Upper lobe of left lung (tissue), 6 donors: ENCODE results near the gene SERINC5. TPM values are rescaled to one million over a fixed set of nuclear protein-coding genes. Genes with fewer than 3 reads are reported as not detected.
A peak's percentile ranks its signal among the peaks of the same experiment; 100 is the strongest.

Experiments used
- ATAC-seq, 2 donors: fragments of 200-7000 bp; cut with Tn5 transposase; one replicate each; pipeline ENCODE4 v1.9.1; 2022; ENCODE audit warnings: mild to moderate bottlenecking in 2 of 2, moderate library complexity in 2 of 2; ENCODE audit not compliant: low FRiP score in 2 of 2
- DNase-seq, 2 donors: peaks; one replicate each; pipeline ENCODE4 v3.0.0-alpha.2; 2019 to 2020
- H3K27ac ChIP-seq, 4 donors: fragments of 200-600 bp; sonication (generic); one replicate each; pipeline ENCODE4 v1.5.1; 2016 to 2019
- H3K27me3 ChIP-seq, 4 donors: fragments of 200-600 bp; sonication (generic); one replicate each; pipeline ENCODE4 v1.5.1; 2017 to 2019
- H3K36me3 ChIP-seq, 4 donors: fragments of 200-600 bp; sonication (generic); one replicate each; pipeline ENCODE4 v1.5.1; 2016 to 2019
- H3K4me1 ChIP-seq, 4 donors: fragments of 200-600 bp; sonication (generic); one replicate each; pipeline ENCODE4 v1.5.1; 2018 to 2019
- H3K4me3 ChIP-seq, 4 donors: fragments of 200-600 bp; sonication (generic); one replicate each; pipeline ENCODE4 v1.5.1; 2017 to 2019; ENCODE audit warnings: mild to moderate bottlenecking in 2 of 4, moderate library complexity in 1 of 4
- H3K9me3 ChIP-seq, 4 donors: fragments of 200-600 bp; sonication (generic); one replicate each; pipeline ENCODE4 v1.5.1; 2018 to 2019
- CTCF ChIP-seq, 6 experiments: fragments of 450-650 bp in 4 of 6; fragments of 200-600 bp in 2 of 6; sonication (generic) in 2 of 6; IDR thresholded peaks; one replicate each; pipeline ENCODE4 v1.5.1; 2016 to 2019; ENCODE audit warnings: antibody characterized with exemption in 6 of 6
- EP300 ChIP-seq, 4 donors: sonication (generic); formaldehyde crosslinking; IDR thresholded peaks; one replicate each; pipeline ENCODE4 v1.5.1; 2017; ENCODE audit warnings: antibody characterized with exemption in 4 of 4, control low read depth in 2 of 4
- POLR2A ChIP-seq, 4 donors: fragments of 450-650 bp; IDR thresholded peaks; one replicate each; pipeline ENCODE4 v1.5.1; 2016 to 2017; ENCODE audit warnings: antibody characterized with exemption in 4 of 4, mild to moderate bottlenecking in 2 of 4
- POLR2AphosphoS5 ChIP-seq, 2 donors: sonication (generic); formaldehyde crosslinking; IDR thresholded peaks; one replicate each; pipeline ENCODE4 v1.5.1; 2017; ENCODE audit warnings: antibody characterized with exemption in 2 of 2
- WGBS, 2 donors: methylation state at CpG; one replicate each; pipeline ENCODE4 v1.1.5; 2017 to 2018; 5-methylcytosine and 5-hydroxymethylcytosine counted together
- total RNA-seq, 6 donors: library from RNA; depleted of rRNA in 4 of 6; stranded (reverse); fragments of >200 nt in 4 of 6; gene quantifications; one replicate each; pipeline versions ENCODE4 v1.1.0 to v1.2.1, GENCODE V29; 2016 to 2021
- donor health status: DM: no; HTN: no; CAD: no; lungs with moderate emphysema.
- donor health status: DM: no; HTN: yes; CAD: no; lungs with severe emphysema.

The SERINC5 gene
- total RNA-seq, 6 donors from 2014 or later: 27.3 to 62.4 (median 41.3) TPM

- DNase-seq (no peak), ATAC-seq (no peak)
- H3K4me1 ChIP-seq: peaks cover 13 to 54% (median 32%) of the 10 kb centered on the region in 4 donors
- H3K36me3 ChIP-seq: no peaks in the 10 kb centered on the region
- no peaks in the 10 kb centered on the region for H3K9me3 ChIP-seq
- WGBS, 2 donors: 41 to 72% methylated on average over 8 of the region's 8 CpGs
- no peaks in the 10 kb centered on the region for H3K27me3 ChIP-seq
- H3K27ac ChIP-seq: peak overlapping the region in 3 of 4 donors; percentile 52 to 61 (median 52)
- peak overlapping the region in 1 of 4 donors; percentile 29 for H3K4me3 ChIP-seq
- TF ChIP-seq EP300 (IDR thresholded peaks at IDR 0.05) (no peak), POLR2AphosphoS5 (IDR thresholded peaks at IDR 0.05) (no peak), CTCF (IDR thresholded peaks at IDR 0.05) (no peak), POLR2A (IDR thresholded peaks at IDR 0.05) (no peak)
These were observed 39.8 kb downstream of the SERINC5 start for GRCh38 chr5:80216096-80216495.

- Histone ChIP-seq H3K27ac (peak overlapping the region in 2 of 4 donors; percentile 52), H3K36me3 (no peaks in the 10 kb centered on the region), H3K27me3 (no peaks in the 10 kb centered on the region), H3K4me3 (no peak overlapping the region), H3K4me1 (peaks cover 13 to 51% (median 31%) of the 10 kb centered on the region in 4 donors), H3K9me3 (no peaks in the 10 kb centered on the region)
- WGBS, 2 donors: 45 to 63% methylated on average over 4 of the region's 4 CpGs
- DNase-seq: no peak
- no peak for ATAC-seq
- TF ChIP-seq EP300 (IDR thresholded peaks at IDR 0.05) (no peak), POLR2A (IDR thresholded peaks at IDR 0.05) (no peak), CTCF (IDR thresholded peaks at IDR 0.05) (no peak), POLR2AphosphoS5 (IDR thresholded peaks at IDR 0.05) (no peak)
These were observed 40.3 kb downstream of the SERINC5 start for GRCh38 chr5:80215523-80215922.

GRCh38 chr5:80213466-80213865 lies 42.4 kb downstream of the SERINC5 start:
- TF ChIP-seq EP300 (IDR thresholded peaks at IDR 0.05) (no peak), CTCF (IDR thresholded peaks at IDR 0.05) (no peak), POLR2A (IDR thresholded peaks at IDR 0.05) (no peak), POLR2AphosphoS5 (IDR thresholded peaks at IDR 0.05) (no peak)
- H3K9me3 ChIP-seq: no peaks in the 10 kb centered on the region
- peaks cover 13 to 41% (median 26%) of the 10 kb centered on the region in 4 donors for H3K4me1 ChIP-seq
- ATAC-seq (peak in 1 of 2 donors; percentile 60), DNase-seq (no peak)
- no peak overlapping the region for H3K4me3 ChIP-seq
- no peaks in the 10 kb centered on the region for H3K27me3 ChIP-seq
- H3K36me3 ChIP-seq: no peaks in the 10 kb centered on the region
- 43 to 49% methylated on average over 3 of the region's 3 CpGs for WGBS, 2 donors
- H3K27ac ChIP-seq: no peak overlapping the region

GRCh38 chr5:80212171-80212667 lies 43.6 kb downstream of the SERINC5 start:
- H3K4me3 ChIP-seq: no peak overlapping the region
- no peaks in the 10 kb centered on the region for H3K9me3 ChIP-seq
- H3K27ac ChIP-seq: no peak overlapping the region
- H3K27me3 ChIP-seq: no peaks in the 10 kb centered on the region
- no peak for TF ChIP-seq CTCF (IDR thresholded peaks at IDR 0.05)
- no peak for TF ChIP-seq POLR2AphosphoS5 (IDR thresholded peaks at IDR 0.05)
- TF ChIP-seq EP300 (IDR thresholded peaks at IDR 0.05): no peak
- no peak for TF ChIP-seq POLR2A (IDR thresholded peaks at IDR 0.05)
- WGBS, 2 donors: 47 to 73% methylated on average over 2 of the region's 2 CpGs
- no peak for DNase-seq
- no peak for ATAC-seq
- peaks cover 9 to 30% (median 18%) of the 10 kb centered on the region in 4 donors for H3K4me1 ChIP-seq
- no peaks in the 10 kb centered on the region for H3K36me3 ChIP-seq

- H3K36me3 ChIP-seq: no peaks in the 10 kb centered on the region
- no peak overlapping the region for H3K27ac ChIP-seq
- peaks cover 7 to 24% (median 18%) of the 10 kb centered on the region in 4 donors for H3K4me1 ChIP-seq
- no peak for ATAC-seq
- 82 to 94% methylated on average over 4 of the region's 4 CpGs for WGBS, 2 donors
- no peak for DNase-seq
- TF ChIP-seq EP300 (IDR thresholded peaks at IDR 0.05) (no peak), POLR2AphosphoS5 (IDR thresholded peaks at IDR 0.05) (no peak), POLR2A (IDR thresholded peaks at IDR 0.05) (no peak)
- no peak overlapping the region for H3K4me3 ChIP-seq
- no peaks in the 10 kb centered on the region for H3K9me3 ChIP-seq
- no peaks in the 10 kb centered on the region for H3K27me3 ChIP-seq
These were observed 44.5 kb downstream of the SERINC5 start for GRCh38 chr5:80211327-80211726.
